Activated T-cell treated with anti-CD3 and anti-CD28 coated beads, Interleukin-2, amount 50 U/mL, for 24 hours (primary cell): ENCODE measurements around the gene OR51D1.
A peak's percentile ranks its signal among the peaks of the same experiment; 100 is the strongest.

Experiments used
- DNase-seq: peaks from one replicate; pipeline ENCODE4 v3.0.0-alpha.2; 2020
- H3K27ac Mint-ChIP-seq: 2 replicates; pipeline ENCODE4 v1.8.0; 2020; ENCODE audit warnings: mild to moderate bottlenecking, mixed read lengths
- H3K27me3 Mint-ChIP-seq: 2 replicates; pipeline ENCODE4 v1.8.0; 2020; ENCODE audit warnings: mixed read lengths
- H3K36me3 Mint-ChIP-seq: 2 replicates; pipeline ENCODE4 v1.8.0; 2020; ENCODE audit warnings: low read depth, mixed read lengths
- H3K4me1 Mint-ChIP-seq: 2 replicates; pipeline ENCODE4 v1.8.0; 2020; ENCODE audit warnings: low read depth, mixed read lengths
- H3K4me3 Mint-ChIP-seq: 2 replicates; pipeline ENCODE4 v1.8.0; 2020; ENCODE audit warnings: mild to moderate bottlenecking, moderate library complexity, mixed read lengths
- H3K9me3 Mint-ChIP-seq: 2 replicates; pipeline ENCODE4 v1.8.0; 2020; ENCODE audit warnings: mixed read lengths

OR51D1 gene, protein sequence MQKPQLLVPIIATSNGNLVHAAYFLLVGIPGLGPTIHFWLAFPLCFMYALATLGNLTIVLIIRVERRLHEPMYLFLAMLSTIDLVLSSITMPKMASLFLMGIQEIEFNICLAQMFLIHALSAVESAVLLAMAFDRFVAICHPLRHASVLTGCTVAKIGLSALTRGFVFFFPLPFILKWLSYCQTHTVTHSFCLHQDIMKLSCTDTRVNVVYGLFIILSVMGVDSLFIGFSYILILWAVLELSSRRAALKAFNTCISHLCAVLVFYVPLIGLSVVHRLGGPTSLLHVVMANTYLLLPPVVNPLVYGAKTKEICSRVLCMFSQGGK

DNA sequence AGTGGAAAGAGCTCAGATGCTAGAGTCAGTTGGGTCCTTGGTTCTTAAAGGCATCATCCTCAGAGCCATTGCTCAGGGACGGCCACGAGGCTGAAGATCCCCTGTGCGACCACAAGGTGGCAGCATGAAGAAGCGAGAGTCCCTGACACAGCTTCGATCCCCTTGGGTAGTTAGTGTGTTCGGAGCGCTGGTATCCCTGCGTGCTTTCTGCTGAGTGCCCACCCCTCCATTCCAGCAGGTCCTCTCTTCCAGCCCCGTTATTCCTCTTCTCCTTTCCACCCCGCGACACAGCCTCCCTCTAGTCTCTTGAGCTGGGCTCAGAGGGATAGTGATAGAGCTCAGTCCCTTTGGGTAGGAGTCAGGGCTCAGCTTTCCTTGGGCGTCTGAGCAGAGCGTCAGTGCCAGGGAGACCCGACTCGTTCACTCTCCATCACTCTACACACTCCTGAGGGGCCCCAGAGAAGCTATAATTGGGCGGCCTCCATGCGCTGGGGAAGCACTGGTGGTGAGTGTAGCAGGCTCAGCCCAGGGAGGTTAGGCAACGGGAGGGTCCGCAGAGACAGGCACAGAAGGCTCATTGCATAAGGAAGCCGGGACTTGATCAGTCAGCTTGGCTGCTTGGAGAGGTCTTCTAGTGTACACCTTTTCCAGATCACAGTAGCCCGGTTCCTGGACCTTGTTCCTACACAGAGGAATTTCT is at the start of gene OR51D1:
Gene OR51D1 (plus strand): TSS at position 516 of the 700 bp plus-strand sequence. CDS start 2,314 bp downstream, outside the sequence.
- Mint-ChIP-seq H3K27ac (no peak within 1 kb of the TSS), H3K4me1 (no peaks in the 10 kb centered on the region), H3K9me3 (no peaks in the 10 kb centered on the region), H3K36me3 (no peaks in the 10 kb centered on the region), H3K4me3 (no peak within 1 kb of the TSS), H3K27me3 (peaks cover 16% of the 10 kb centered on the region)
- peak; percentile 78 for DNase-seq

DNA sequence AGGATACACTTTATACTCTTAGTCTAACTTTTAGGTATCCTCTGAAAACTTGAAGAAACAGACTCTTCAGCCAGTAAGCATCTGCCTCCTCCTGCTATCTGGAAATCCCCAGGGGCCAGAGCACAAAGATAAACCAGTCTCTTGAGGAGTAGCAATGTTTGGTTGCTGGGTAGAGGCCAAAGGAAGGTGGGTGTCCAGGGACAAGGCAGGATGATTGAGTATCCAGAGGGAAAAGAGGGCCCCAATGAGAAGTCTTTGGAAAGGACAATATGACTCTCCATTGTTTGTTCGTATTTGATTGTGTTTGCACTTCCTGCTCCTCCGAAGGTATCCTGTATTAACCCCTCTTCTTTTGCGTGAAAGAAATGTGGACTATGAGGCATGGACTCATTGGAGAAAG is 48.3 kb upstream of the OR51D1 start:
- no peak overlapping the region for H3K4me3 Mint-ChIP-seq
- H3K36me3 Mint-ChIP-seq, result no peaks in the 10 kb centered on the region
- H3K27me3 Mint-ChIP-seq, result peaks cover 15% of the 10 kb centered on the region
- no peak overlapping the region for H3K27ac Mint-ChIP-seq
- DNase-seq, result no peak
- H3K4me1 Mint-ChIP-seq, result no peaks in the 10 kb centered on the region
- H3K9me3 Mint-ChIP-seq, result no peaks in the 10 kb centered on the region

DNA sequence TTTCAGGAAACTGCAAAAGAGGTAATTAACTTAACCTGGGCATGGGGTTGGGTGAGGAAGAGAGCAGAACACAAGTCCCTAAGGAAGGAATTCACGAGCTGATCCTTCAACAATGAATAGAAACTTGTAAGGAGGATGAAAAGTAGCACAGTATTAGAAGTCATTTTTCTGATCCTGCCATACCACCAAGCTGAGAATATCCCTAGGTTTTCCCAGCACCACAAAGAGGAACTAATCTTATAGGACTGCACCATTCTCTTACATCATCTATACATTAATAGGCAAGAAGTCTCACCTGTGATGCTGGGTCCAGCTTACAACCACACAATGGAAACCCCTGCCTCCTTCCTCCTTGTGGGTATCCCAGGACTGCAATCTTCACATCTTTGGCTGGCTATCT is 43.5 kb upstream of the OR51D1 start, which contains the start of gene OR52I1:
Gene OR52I1 (plus strand): TSS at position 301 of the 400 bp plus-strand sequence. CDS start 0 bp downstream, at position 301.
- no peak within 1 kb of the TSS for H3K4me3 Mint-ChIP-seq
- no peaks in the 10 kb centered on the region for H3K27me3 Mint-ChIP-seq
- DNase-seq, result no peak
- no peaks in the 10 kb centered on the region for H3K4me1 Mint-ChIP-seq
- H3K27ac Mint-ChIP-seq, result no peak within 1 kb of the TSS
- H3K36me3 Mint-ChIP-seq, result peaks cover 30% of the 10 kb centered on the region
- no peaks in the 10 kb centered on the region for H3K9me3 Mint-ChIP-seq

DNA sequence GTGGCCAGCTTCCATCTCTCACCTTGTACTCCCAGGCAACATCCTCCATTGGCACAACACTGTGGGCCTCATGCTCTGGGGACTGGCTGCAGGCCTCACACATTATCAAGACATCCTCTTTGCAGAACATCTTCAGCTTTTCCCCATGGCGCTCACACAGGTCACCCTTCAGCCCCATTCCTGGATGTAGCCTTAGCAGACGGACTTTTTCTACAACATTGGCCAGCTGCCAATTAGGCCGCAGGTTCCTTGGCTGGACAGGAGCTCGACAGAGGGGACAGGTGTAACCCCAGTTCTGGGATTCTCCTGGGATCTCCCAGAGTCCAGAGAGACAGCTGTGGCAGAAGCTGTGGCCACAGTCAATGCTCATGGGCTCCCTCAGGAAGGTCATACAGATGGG is 32.2 kb upstream of the OR51D1 start:
- Mint-ChIP-seq H3K27me3 (no peaks in the 10 kb centered on the region), H3K4me3 (no peak overlapping the region), H3K27ac (no peak overlapping the region), H3K36me3 (peaks cover 55% of the 10 kb centered on the region), H3K9me3 (no peaks in the 10 kb centered on the region), H3K4me1 (peaks cover 40% of the 10 kb centered on the region)
- no peak for DNase-seq

DNA sequence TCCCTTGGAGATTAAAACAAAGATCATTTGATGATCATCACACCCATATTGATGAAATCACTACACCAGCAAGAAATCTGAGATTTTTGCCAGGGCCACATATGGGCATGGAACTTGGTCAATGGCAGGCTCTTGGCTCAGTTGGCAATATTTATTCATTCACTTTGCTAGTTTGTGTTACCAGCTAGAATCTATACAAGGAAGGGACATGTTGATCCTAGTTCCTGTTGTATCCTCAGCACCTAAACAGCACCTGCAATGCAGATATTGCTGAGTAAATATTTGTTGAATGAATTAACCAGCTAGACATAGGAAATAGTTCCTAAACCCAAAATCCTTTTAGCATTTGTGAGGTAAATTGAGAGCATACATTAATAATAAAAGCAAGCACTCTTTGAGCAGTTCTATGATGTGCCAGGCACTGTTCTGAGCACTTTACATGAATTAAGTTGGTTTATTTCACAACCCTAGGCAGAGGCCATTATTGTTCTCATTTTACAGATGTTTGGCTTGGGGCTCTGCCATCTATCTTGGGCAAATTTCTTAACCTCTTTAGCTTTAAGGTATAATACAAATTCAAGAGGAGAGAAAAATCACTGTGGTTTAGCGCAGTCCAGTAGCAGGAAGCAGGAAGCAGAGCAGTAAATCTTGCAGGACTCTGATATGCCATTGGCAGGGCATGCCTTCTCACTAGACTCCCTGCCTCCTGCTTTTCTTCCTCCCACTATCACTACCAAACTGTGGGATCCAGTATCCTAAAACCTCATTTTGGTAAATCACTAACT is 30.9 kb upstream of the OR51D1 start:
- DNase-seq, result no peak
- H3K36me3 Mint-ChIP-seq, result peaks cover 41% of the 10 kb centered on the region
- no peaks in the 10 kb centered on the region for H3K27me3 Mint-ChIP-seq
- peaks cover 46% of the 10 kb centered on the region for H3K4me1 Mint-ChIP-seq
- peak overlapping the region; percentile 92 for H3K4me3 Mint-ChIP-seq
- no peaks in the 10 kb centered on the region for H3K9me3 Mint-ChIP-seq
- H3K27ac Mint-ChIP-seq, result peak overlapping the region; percentile 95

DNA sequence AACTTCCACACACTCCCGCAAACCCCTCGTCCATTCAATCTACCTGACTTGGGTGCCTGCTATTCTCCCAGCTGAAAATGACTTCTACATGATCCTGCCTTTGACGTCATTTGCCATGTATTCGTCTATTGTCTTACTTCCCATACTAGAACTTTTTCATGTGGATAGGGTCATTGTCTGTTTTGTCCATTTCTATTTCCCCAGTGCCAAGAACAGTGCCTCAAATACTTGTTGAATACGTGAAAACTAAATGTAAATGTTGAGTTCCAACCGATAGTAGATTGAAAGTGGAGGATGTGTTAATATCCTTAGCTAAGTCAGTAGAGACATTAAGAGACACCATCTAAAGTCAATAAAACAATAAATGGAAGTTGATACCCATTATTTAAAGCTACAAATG is 30.2 kb upstream of the OR51D1 start:
- Mint-ChIP-seq H3K4me3 (peak overlapping the region; percentile 92), H3K27me3 (no peaks in the 10 kb centered on the region), H3K36me3 (peaks cover 35% of the 10 kb centered on the region), H3K27ac (peak overlapping the region; percentile 95), H3K4me1 (peaks cover 46% of the 10 kb centered on the region), H3K9me3 (no peaks in the 10 kb centered on the region)
- DNase-seq, result no peak

DNA sequence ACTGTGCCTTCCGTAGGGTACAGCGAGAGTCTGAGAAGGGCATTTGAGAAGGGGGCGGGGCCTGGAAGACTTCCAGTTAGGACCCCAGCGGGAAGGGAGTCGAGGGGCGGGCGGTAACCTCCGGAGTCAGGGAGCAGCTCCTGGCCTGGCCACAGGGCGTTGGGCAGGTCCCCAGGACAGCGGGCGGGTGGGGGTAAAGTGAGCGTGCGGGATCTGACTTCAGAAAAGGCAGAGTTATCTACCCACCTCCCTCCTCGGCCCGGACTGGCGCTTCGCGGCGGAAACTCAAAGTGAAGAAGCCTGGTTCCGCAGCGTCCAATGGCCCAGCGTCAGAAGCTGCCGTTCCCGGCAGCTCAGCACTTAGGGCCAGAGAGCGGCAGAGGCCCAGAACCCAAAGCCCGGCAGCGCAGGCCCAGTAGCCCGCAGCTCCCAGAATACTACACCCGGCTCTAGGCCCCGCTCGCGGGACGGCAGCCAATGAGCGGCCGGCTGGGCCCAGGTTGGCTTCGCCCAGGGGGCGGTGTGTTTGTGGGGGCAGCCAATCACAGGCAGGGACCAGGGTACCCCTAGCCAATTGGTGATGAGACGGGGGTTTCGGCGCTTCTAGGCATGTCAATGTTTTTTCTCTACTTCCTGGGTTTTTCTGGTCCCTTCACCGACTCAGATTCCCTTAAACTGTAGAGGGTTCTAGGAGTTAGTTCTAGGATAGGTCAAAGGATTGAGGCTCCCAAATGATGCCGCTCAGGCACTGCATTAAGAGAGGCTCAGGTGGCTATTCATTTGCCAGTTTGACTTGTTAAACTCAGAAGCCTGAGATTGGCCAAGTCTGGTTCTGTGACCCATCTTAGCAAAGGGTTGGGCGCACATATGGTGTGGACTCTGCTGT is 29.3 kb upstream of the OR51D1 start, which contains the start of gene TRIM68:
Gene TRIM68 (minus strand): TSS at position 451 of the 886 bp plus-strand sequence. CDS start 2,727 bp downstream, outside the sequence.
- Mint-ChIP-seq H3K9me3 (no peaks in the 10 kb centered on the region), H3K27me3 (no peaks in the 10 kb centered on the region), H3K4me1 (peaks cover 46% of the 10 kb centered on the region), H3K4me3 (peak within 1 kb of the TSS; percentile 92), H3K27ac (peak within 1 kb of the TSS; percentile 95), H3K36me3 (peaks cover 25% of the 10 kb centered on the region)
- peak; percentile 95 for DNase-seq

DNA sequence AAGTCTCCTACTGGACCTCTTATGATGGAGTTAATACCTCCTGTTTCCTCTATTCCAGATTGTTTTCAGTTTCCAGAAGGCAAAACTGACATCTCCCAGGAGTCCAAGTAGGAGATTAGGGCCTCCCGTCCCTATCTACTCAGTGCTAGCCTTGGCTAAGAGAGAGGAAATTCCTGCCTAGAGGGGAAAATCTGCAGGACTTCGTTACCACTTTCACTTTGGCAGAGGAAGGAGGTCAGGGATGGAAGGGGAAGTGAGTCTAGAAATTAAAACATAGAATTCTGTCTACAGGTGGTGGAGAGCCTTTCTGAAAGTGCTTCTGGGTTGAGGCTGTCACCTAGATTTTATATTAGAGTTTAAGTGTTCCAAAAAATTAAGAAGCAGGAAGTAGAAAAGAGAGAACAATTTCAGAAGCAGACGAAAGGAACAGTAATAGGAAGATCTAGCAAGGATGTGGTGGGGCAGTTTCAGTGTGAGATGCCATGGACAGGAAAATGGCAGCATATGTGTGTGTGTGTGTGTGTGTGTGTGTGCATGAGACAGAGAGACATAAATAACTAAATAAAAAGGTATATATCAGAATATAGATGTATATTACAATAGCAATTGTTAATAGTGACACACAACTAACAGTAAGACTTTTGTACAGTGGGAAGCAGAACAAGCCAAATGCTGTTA is 26.9 kb upstream of the OR51D1 start:
- Mint-ChIP-seq H3K9me3 (no peaks in the 10 kb centered on the region), H3K4me1 (peaks cover 40% of the 10 kb centered on the region), H3K27me3 (no peaks in the 10 kb centered on the region), H3K27ac (peak overlapping the region; percentile 73), H3K4me3 (peak overlapping the region; percentile 62), H3K36me3 (peaks cover 5% of the 10 kb centered on the region)
- no peak for DNase-seq

DNA sequence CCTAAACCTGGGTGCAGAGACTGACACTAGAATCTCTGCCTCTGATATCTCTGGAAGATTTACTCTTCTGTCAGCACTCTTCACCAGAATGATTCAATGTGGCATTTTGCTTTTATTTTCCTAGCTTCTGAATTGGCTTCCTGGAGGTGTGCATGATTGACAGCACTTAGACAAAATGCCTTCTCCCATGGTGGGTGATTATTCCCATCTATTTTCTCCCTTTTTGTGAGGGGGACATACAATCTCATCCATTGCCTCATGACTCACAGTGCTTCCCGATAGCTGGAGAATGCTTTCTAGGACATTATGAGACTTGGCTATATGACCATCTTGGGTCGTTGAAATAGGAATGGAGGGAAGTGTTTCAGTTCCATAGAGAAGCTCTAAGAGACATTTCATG is 25.3 kb upstream of the OR51D1 start:
- Mint-ChIP-seq H3K27me3 (peaks cover 2% of the 10 kb centered on the region), H3K36me3 (peaks cover 5% of the 10 kb centered on the region), H3K27ac (no peak overlapping the region), H3K9me3 (no peaks in the 10 kb centered on the region), H3K4me1 (peaks cover 28% of the 10 kb centered on the region), H3K4me3 (no peak overlapping the region)
- no peak for DNase-seq

DNA sequence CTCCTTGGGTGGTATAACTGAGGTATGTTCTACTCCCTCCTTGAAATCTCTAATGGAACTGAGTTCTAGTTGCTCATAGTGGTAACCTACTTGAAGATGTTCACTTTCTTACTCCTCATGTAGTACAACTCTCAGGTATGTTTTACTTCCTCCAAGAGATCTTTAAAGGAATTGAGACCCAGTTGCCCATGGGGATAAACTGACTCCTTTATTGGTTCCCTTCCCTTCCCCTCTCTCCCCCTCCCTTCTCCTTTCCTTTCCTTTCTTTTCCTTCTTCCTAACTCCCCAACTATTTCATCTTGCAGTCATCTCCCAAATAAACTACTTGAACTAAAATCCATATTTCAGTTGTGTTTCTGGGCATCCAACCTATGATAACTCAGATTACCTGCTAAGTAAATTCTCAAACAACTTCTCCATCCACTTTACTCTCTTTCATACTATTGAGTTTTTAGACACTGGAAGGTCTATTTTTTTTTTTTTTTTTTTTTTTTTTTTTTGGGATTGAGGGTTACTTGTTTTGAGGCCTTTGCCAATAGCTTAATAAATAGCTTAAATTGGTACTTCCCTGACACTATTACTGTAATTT is 21.3 kb upstream of the OR51D1 start:
- Mint-ChIP-seq H3K27me3 (peaks cover 20% of the 10 kb centered on the region), H3K36me3 (no peaks in the 10 kb centered on the region), H3K27ac (no peak overlapping the region), H3K4me3 (no peak overlapping the region), H3K9me3 (no peaks in the 10 kb centered on the region), H3K4me1 (no peaks in the 10 kb centered on the region)
- DNase-seq, result no peak

DNA sequence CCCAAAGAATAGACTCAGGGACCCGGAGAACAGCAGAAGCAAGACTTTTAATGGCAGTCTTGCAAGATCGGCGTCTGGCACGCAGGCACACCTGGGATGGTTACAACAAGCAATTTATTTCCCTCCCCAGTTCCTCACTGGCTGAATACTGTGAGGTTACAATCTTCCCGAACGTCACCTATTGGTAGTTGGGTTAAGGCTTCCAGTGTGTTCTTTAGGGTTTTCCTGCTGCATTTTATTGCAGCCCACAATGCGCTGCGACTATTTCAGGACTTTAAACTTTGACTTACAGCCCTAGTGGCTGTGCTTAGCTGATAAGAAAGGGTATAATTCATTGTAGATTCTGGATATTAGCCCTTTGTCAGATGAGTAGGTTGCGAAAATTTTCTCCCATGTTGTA is 17.8 kb upstream of the OR51D1 start:
- peaks cover 28% of the 10 kb centered on the region for H3K27me3 Mint-ChIP-seq
- H3K27ac Mint-ChIP-seq, result no peak overlapping the region

DNA sequence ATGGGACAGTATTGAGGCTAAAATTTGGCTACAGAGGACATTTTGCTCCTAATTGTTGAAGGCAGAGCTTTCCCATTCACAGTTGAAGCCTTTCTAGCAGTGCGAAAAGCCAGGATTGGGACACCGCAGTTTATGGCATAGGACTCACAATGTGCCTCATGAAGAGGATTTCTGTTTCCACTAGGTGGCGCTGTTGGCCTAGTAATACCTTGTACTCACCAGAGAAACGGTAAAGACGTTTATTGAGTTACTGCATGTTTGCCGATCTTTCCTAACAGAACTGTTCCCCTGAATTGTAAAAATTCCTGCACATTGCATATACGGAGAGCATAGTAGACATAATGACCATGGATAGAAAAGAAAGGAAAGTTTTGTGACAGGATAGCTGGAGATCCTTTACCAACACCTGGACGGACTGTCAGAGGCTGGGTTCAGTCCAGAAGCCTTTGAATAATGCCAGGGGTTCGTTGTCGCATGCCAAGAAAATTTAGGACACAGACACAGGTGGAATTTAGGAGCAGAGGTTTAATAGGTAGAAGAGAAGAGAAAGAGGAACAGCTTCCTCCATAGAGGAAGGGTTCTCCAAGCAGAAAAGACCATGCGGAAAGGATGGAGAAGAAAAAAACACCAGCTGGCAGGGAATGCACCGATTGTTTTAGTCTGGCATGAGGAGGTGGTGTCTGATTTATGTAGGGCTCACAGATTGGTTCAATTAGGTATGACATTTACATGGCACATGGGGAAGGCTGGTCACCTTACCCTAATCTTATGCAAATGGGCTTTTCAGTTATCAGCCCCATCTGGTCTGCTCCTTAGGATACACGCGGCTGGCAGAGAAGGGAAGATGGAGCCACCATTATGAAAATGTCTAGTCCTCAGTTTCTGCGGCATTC is 10.8 kb upstream of the OR51D1 start:
- peaks cover 53% of the 10 kb centered on the region for H3K27me3 Mint-ChIP-seq
- peaks cover 17% of the 10 kb centered on the region for H3K9me3 Mint-ChIP-seq
- H3K4me1 Mint-ChIP-seq, result no peaks in the 10 kb centered on the region
- DNase-seq, result no peak
- H3K4me3 Mint-ChIP-seq, result no peak overlapping the region
- no peak overlapping the region for H3K27ac Mint-ChIP-seq
- H3K36me3 Mint-ChIP-seq, result peaks cover 3% of the 10 kb centered on the region

More for the DNA sequence above, 17.8 kb upstream of the OR51D1 start:
- DNase-seq, result no peak
- Mint-ChIP-seq H3K4me3 (no peak overlapping the region), H3K9me3 (no peaks in the 10 kb centered on the region), H3K4me1 (no peaks in the 10 kb centered on the region), H3K36me3 (no peaks in the 10 kb centered on the region)
